IPS-18c (cell line): Measurements from ENCODE around the gene SYK.
"Not testable (repeated sequence)": the region's sequence is repeated elsewhere in the genome, so short reads cannot be mapped to it uniquely, and the experiment has no call there.

Experiments
- H3K4me3 ChIP-seq: 2 replicates; pipeline ENCODE4 v1.7.0; 2013; ENCODE audit warnings: low read depth, mild to moderate bottlenecking, low read length, moderate library complexity; ENCODE audit not compliant: insufficient read depth
- H3K9me3 ChIP-seq: one replicate; pipeline ENCODE4 v1.6.1; 2013; ENCODE audit warnings: mild to moderate bottlenecking, low read length, moderate library complexity; ENCODE audit not compliant: control insufficient read depth, insufficient read depth

The SYK gene

GRCh38 chr9:90881648-90882047 is 80.0 kb downstream of the SYK start:
- Histone ChIP-seq H3K9me3 (no peaks in the 10 kb centered on the region), H3K4me3 (no peak overlapping the region)

GRCh38 chr9:90882991-90883600 is 81.5 kb downstream of the SYK start:
- no peak overlapping the region for H3K4me3 ChIP-seq
- no peaks in the 10 kb centered on the region for H3K9me3 ChIP-seq

- H3K9me3 ChIP-seq: no peaks in the 10 kb centered on the region
- no peak overlapping the region for H3K4me3 ChIP-seq
These were observed 82.0 kb downstream of the SYK start for GRCh38 chr9:90883661-90884060.

GRCh38 chr9:90884178-90884577 is 82.6 kb downstream of the SYK start:
- Histone ChIP-seq H3K9me3 (no peaks in the 10 kb centered on the region), H3K4me3 (no peak overlapping the region)

- H3K4me3 ChIP-seq, H3K9me3 ChIP-seq: not testable (repeated sequence)
These were observed 85.2 kb downstream of the SYK start for GRCh38 chr9:90886868-90887267.

- no peak overlapping the region for H3K4me3 ChIP-seq
These were observed 87.3 kb downstream of the SYK start for GRCh38 chr9:90888941-90889340.

GRCh38 chr9:90890146-90890810 is 88.7 kb downstream of the SYK start:
- Histone ChIP-seq H3K9me3 (no peaks in the 10 kb centered on the region), H3K4me3 (no peak overlapping the region)

More at GRCh38 chr9:90888941-90889340, 87.3 kb downstream of the SYK start:
- no peaks in the 10 kb centered on the region for H3K9me3 ChIP-seq

- Histone ChIP-seq H3K9me3 (no peaks in the 10 kb centered on the region), H3K4me3 (no peak overlapping the region)
These were observed 89.9 kb downstream of the SYK start for GRCh38 chr9:90891308-90892040.

- no peak overlapping the region for H3K4me3 ChIP-seq
- H3K9me3 ChIP-seq: no peaks in the 10 kb centered on the region
These were observed 91.3 kb downstream of the SYK start for GRCh38 chr9:90892918-90893317.

GRCh38 chr9:90893706-90894105 is 92.1 kb downstream of the SYK start:
- Histone ChIP-seq H3K9me3 (no peaks in the 10 kb centered on the region), H3K4me3 (no peak overlapping the region)

GRCh38 chr9:90894986-90895687 is 93.5 kb downstream of the SYK start:
- H3K9me3 ChIP-seq: no peaks in the 10 kb centered on the region
- H3K4me3 ChIP-seq: no peak overlapping the region; the same call in 1 of the 2 replicates

GRCh38 chr9:90895786-90896185 is 94.2 kb downstream of the SYK start:
- no peaks in the 10 kb centered on the region for H3K9me3 ChIP-seq
- H3K4me3 ChIP-seq: no peak overlapping the region

GRCh38 chr9:90896231-90896630 is 94.6 kb downstream of the SYK start:
- H3K9me3 ChIP-seq: no peaks in the 10 kb centered on the region
- H3K4me3 ChIP-seq: no peak overlapping the region

- no peaks in the 10 kb centered on the region for H3K9me3 ChIP-seq
- H3K4me3 ChIP-seq: no peak overlapping the region
These were observed 96.6 kb downstream of the SYK start for GRCh38 chr9:90898228-90898627.

- no peaks in the 10 kb centered on the region for H3K9me3 ChIP-seq
- H3K4me3 ChIP-seq: no peak overlapping the region; the same call in 1 of the 2 replicates
These were observed 97.7 kb downstream of the SYK start for GRCh38 chr9:90899287-90899686.

GRCh38 chr9:90900130-90900529 is 98.5 kb downstream of the SYK start:
- Histone ChIP-seq H3K9me3 (no peaks in the 10 kb centered on the region), H3K4me3 (no peak overlapping the region)

- Histone ChIP-seq H3K9me3 (no peaks in the 10 kb centered on the region), H3K4me3 (no peak overlapping the region)
These were observed 100.3 kb downstream of the SYK start for GRCh38 chr9:90901933-90902332.
